ENCODE results near the gene OTOP2. TPM values are rescaled to one million over a fixed set of nuclear protein-coding genes. Genes with fewer than 3 reads are reported as not detected.
A peak's percentile ranks its signal among the peaks of the same experiment; 100 is the strongest.

The OTOP2 gene
- polyA plus RNA-seq, 3 donors = 0.05 TPM; not detected in 2

DNA sequence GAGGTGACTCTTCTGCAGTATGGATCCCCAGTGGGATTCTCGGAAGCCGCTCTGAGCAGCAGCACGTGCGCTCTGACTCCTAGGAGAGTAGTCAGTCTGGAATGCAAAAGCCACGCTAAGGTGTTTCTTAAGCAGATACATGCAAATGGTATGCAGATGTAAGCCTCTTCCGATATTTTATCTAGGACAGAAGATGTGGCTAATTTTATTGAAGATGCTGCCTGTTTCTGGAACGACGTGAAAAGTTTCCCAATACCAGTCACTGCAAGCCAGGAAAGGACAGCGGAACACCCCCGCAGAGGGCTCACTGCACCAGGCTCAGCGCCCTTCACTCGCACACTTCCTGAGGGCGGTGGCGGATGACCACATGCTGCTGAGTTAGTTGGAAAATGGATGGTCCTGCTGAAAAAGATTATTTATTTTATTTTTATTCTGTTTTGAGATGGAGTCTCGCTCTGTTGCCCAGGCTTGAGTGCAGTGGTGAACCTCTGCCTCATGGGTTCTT lies 40.8 kb upstream of the OTOP2 start:
- Histone ChIP-seq H3K4me3 (replicated peaks in 1 of 3; ENCODE audit: low read depth in 2 of 3, low read length in 3 of 3) (no peak overlapping the region), H3K4me2 (replicated peaks; ENCODE audit: extremely low read depth, low read length, poor library complexity, severe bottlenecking) (peak overlapping the region; percentile 10), H3K4me1 (ENCODE audit: control insufficient read depth in 1 of 2, insufficient read depth in 2 of 2, low read length in 2 of 2) (peaks cover 27 to 28% of the 10 kb centered on the region in 2 donors), H3K79me2 (ENCODE audit: insufficient read depth, low read length) (no peaks in the 10 kb centered on the region), H2AFZ (ENCODE audit: insufficient read depth, low read depth, low read length, poor library complexity, severe bottlenecking) (peak overlapping the region; percentile 4), H3K27me3 (ENCODE audit: control insufficient read depth in 2 of 2, insufficient read depth in 2 of 2, low read length in 2 of 2) (no peaks in the 10 kb centered on the region), H4K20me1 (ENCODE audit: insufficient read depth, low read length) (no peaks in the 10 kb centered on the region), H3K36me3 (replicated peaks in 1 of 2; ENCODE audit: control insufficient read depth in 1 of 2, insufficient read depth in 2 of 2, low read length in 2 of 2) (no peaks in the 10 kb centered on the region), H3K27ac (ENCODE audit: low read depth in 1 of 2, low read length in 2 of 2) (no peak overlapping the region), H3K9me3 (replicated peaks in 1 of 2; ENCODE audit: control insufficient read depth in 1 of 2, insufficient read depth in 1 of 2, low read length in 2 of 2) (no peaks in the 10 kb centered on the region), H3K9ac (ENCODE audit: insufficient read depth, low read length, poor library complexity, severe bottlenecking) (no peak overlapping the region)
- H3K27ac Mint-ChIP-seq = peak overlapping the region in 3 of 7 donors; percentile 23 to 60 (median 49)
- intact Hi-C loops (cut with micrococcal nuclease) = no loop called here
- WGBS (ENCODE audit: insufficient coverage) = 36% methylated on average over 11 of the region's 15 CpGs
- H3K27me3 Mint-ChIP-seq (ENCODE audit: low read depth in 3 of 3) = peaks cover 3 to 15% (median 14%) of the 10 kb centered on the region in 3 donors
- peaks cover 0 to 5% (median 0%) of the 10 kb centered on the region in 7 donors for H3K9me3 Mint-ChIP-seq
- DNase-seq = peak; percentile 39 to 60 (median 50)
- H3K4me1 Mint-ChIP-seq = peaks cover 32% of the 10 kb centered on the region
- no peaks in the 10 kb centered on the region for H3K36me3 Mint-ChIP-seq
- peak overlapping the region; percentile 43 to 80 for H3K4me3 Mint-ChIP-seq
- TF ChIP-seq, protein P1, sequence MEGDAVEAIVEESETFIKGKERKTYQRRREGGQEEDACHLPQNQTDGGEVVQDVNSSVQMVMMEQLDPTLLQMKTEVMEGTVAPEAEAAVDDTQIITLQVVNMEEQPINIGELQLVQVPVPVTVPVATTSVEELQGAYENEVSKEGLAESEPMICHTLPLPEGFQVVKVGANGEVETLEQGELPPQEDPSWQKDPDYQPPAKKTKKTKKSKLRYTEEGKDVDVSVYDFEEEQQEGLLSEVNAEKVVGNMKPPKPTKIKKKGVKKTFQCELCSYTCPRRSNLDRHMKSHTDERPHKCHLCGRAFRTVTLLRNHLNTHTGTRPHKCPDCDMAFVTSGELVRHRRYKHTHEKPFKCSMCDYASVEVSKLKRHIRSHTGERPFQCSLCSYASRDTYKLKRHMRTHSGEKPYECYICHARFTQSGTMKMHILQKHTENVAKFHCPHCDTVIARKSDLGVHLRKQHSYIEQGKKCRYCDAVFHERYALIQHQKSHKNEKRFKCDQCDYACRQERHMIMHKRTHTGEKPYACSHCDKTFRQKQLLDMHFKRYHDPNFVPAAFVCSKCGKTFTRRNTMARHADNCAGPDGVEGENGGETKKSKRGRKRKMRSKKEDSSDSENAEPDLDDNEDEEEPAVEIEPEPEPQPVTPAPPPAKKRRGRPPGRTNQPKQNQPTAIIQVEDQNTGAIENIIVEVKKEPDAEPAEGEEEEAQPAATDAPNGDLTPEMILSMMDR (IDR thresholded peaks at IDR 0.05) = no peak

DNA sequence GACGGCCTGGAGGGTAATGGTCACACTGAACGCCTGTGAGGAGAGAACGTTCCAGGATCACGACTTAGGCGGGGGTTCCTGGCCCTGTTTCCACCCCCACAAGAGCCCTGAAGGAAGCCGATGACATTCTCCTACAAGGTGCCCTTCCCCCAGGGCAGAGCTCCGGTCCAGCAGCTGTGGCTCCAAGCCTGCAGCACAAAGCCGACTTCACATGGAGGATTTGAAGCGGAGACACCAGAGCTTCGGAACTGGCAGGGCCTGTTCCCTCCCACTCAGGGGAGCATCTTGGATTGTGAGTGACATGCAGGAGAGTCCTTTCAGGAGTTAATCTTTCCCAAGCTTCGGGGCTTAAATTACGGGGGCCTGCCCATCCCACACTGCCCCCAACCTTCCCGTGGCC lies 35.6 kb upstream of the OTOP2 start:
- H3K9me3 ChIP-seq (replicated peaks in 1 of 2; ENCODE audit: control insufficient read depth in 1 of 2, insufficient read depth in 1 of 2, low read length in 2 of 2) = peaks cover 0 to 11% of the 10 kb centered on the region in 2 donors
- Mint-ChIP-seq H3K27me3 (ENCODE audit: low read depth in 3 of 3) (peaks cover 32 to 45% (median 39%) of the 10 kb centered on the region in 3 donors), H3K4me3 (no peak overlapping the region), H3K36me3 (peaks cover 0 to 2% of the 10 kb centered on the region in 2 donors), H3K4me1 (peaks cover 13% of the 10 kb centered on the region), H3K27ac (no peak overlapping the region), H3K9me3 (peaks cover 0 to 6% (median 1%) of the 10 kb centered on the region in 7 donors)
- TF ChIP-seq, protein P1 (IDR thresholded peaks at IDR 0.05) = no peak
- H3K36me3 ChIP-seq (replicated peaks in 1 of 2; ENCODE audit: control insufficient read depth in 1 of 2, insufficient read depth in 2 of 2, low read length in 2 of 2) = no peaks in the 10 kb centered on the region
- H3K4me3 ChIP-seq (replicated peaks in 1 of 3; ENCODE audit: low read depth in 2 of 3, low read length in 3 of 3) = no peak overlapping the region
- peaks cover 13 to 21% of the 10 kb centered on the region in 2 donors for H3K27me3 ChIP-seq (ENCODE audit: control insufficient read depth in 2 of 2, insufficient read depth in 2 of 2, low read length in 2 of 2)
- 81% methylated on average over 10 of the region's 13 CpGs for WGBS (ENCODE audit: insufficient coverage)
- H4K20me1 ChIP-seq (ENCODE audit: insufficient read depth, low read length) = no peaks in the 10 kb centered on the region
- H3K4me2 ChIP-seq (replicated peaks; ENCODE audit: extremely low read depth, low read length, poor library complexity, severe bottlenecking) = no peak overlapping the region
- H3K27ac ChIP-seq (ENCODE audit: low read depth in 1 of 2, low read length in 2 of 2) = no peak overlapping the region
- no peak overlapping the region for H3K9ac ChIP-seq (ENCODE audit: insufficient read depth, low read length, poor library complexity, severe bottlenecking)
- H3K4me1 ChIP-seq (ENCODE audit: control insufficient read depth in 1 of 2, insufficient read depth in 2 of 2, low read length in 2 of 2) = peaks cover 7 to 17% of the 10 kb centered on the region in 2 donors
- no peak for DNase-seq
- H2AFZ ChIP-seq (ENCODE audit: insufficient read depth, low read depth, low read length, poor library complexity, severe bottlenecking) = no peak overlapping the region
- no peaks in the 10 kb centered on the region for H3K79me2 ChIP-seq (ENCODE audit: insufficient read depth, low read length)
- intact Hi-C loops (cut with micrococcal nuclease) = no loop called here
